Activated T-helper 17 cell treated with anti-CD3 and anti-CD28 coated beads, Interleukin-2, amount 50 U/mL, for 72 hours (primary cell): ENCODE measurements around the gene MYBPC3. TPM values are rescaled to one million over a fixed set of nuclear protein-coding genes. Genes with fewer than 3 reads are reported as not detected.
A peak's percentile ranks its signal among the peaks of the same experiment; 100 is the strongest.

Source experiments
- ATAC-seq: fragments of 150-1000 bp; cut with Tn5 transposase; replicated peaks from 2 replicates; pipeline ENCODE4 v1.10.0; 2021; ENCODE audit warnings: mild to moderate bottlenecking, moderate library complexity
- H3K27ac Mint-ChIP-seq: one replicate; pipeline ENCODE4 v1.8.0; 2022; ENCODE audit warnings: mixed read lengths
- H3K27me3 Mint-ChIP-seq: one replicate; pipeline ENCODE4 v1.8.0; 2022; ENCODE audit warnings: mixed read lengths
- H3K36me3 Mint-ChIP-seq: one replicate; pipeline ENCODE4 v1.8.0; 2022; ENCODE audit warnings: low read depth, mild to moderate bottlenecking, mixed read lengths
- H3K4me1 Mint-ChIP-seq: one replicate; pipeline ENCODE4 v1.8.0; 2022; ENCODE audit warnings: mixed read lengths
- H3K4me3 Mint-ChIP-seq: one replicate; pipeline ENCODE4 v1.8.0; 2022; ENCODE audit warnings: mild to moderate bottlenecking, mixed read lengths
- H3K9me3 Mint-ChIP-seq: one replicate; pipeline ENCODE4 v1.8.0; 2022; ENCODE audit warnings: mixed read lengths
- total RNA-seq, 2 donors: library from RNA; stranded (reverse); gene quantifications; one replicate each; pipeline ENCODE4 v1.2.3, GENCODE V29; 2022

MYBPC3 gene
- total RNA-seq, 2 donors from 2014 or later, result not detected

GRCh38 chr11:47391077-47391583 is 38.6 kb upstream of the MYBPC3 start:
- no peaks in the 10 kb centered on the region for H3K27me3 Mint-ChIP-seq
- H3K36me3 Mint-ChIP-seq, result no peaks in the 10 kb centered on the region
- H3K4me3 Mint-ChIP-seq, result no peak overlapping the region
- peak overlapping the region; percentile 38 for H3K27ac Mint-ChIP-seq
- H3K4me1 Mint-ChIP-seq, result no peaks in the 10 kb centered on the region
- no peak for ATAC-seq
- H3K9me3 Mint-ChIP-seq, result no peaks in the 10 kb centered on the region

DNA sequence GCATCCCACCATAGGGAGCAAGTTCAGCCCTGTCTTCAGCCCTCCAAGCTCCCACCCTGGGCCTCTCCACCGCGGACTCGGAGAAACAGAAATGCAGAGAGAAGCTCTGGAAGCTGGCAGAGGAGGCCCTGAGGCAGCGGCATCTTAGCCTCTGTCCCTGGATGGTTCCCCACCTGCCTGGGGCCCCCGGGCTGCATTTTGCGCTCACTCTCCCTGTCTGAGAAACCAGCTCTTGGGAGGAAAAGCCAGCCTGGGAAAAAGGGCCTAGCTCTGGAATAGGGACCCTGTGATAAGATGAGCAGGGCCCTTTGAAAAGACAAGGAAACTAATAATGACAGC is 37.9 kb upstream of the MYBPC3 start:
- H3K4me3 Mint-ChIP-seq, result no peak overlapping the region
- no peaks in the 10 kb centered on the region for H3K9me3 Mint-ChIP-seq
- H3K27ac Mint-ChIP-seq, result peak overlapping the region; percentile 38
- H3K27me3 Mint-ChIP-seq, result no peaks in the 10 kb centered on the region
- no peaks in the 10 kb centered on the region for H3K4me1 Mint-ChIP-seq
- no peak for ATAC-seq
- no peaks in the 10 kb centered on the region for H3K36me3 Mint-ChIP-seq

GRCh38 chr11:47389577-47390421 is 37.3 kb upstream of the MYBPC3 start:
- Mint-ChIP-seq H3K27me3 (no peaks in the 10 kb centered on the region), H3K36me3 (no peaks in the 10 kb centered on the region), H3K9me3 (no peaks in the 10 kb centered on the region), H3K27ac (no peak overlapping the region), H3K4me1 (no peaks in the 10 kb centered on the region), H3K4me3 (no peak overlapping the region)
- no peak for ATAC-seq

DNA sequence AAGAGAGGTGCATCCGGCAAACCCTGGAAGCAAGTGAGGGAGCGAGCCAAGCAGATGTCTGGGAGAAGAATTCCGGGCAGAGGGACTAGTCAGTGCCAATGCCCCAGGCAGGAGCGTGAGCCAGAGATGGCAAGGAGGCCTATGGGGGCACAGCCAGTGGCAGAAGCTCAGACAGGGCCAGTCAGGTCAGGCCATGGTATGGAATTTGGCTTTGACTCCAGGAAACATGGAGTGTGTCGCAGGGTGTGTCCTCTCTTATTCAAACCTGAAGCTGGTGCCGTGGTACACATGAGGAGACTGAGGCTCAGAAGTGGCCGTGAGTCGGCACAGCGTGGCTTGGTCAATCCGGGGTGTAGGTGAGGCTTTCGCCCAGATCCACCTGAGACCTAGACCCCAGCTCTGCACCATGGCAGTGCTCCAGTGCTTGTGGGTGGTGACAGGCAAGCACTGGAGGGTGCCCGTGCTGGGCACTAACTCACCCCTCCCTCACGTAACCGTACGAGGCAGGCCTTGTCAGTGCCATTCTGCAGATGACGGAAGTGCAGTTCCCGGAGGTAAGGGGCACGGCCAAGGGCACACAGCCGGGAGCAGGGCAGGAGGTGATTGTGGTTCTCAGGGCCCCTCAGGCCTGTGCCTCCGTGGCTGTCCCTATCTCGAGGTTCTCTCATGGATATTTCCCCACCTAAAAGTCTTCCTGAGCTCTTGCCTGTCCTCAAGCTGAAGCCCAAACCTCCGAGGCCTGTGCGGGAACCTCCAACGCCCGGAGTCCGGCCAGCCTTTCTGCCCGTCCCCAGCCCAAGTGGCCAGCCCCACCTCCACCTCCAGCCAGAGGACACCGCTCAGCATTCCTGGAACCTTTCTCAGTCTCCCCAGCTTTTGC is 36.4 kb upstream of the MYBPC3 start:
- ATAC-seq, result no peak
- Mint-ChIP-seq H3K36me3 (no peaks in the 10 kb centered on the region), H3K9me3 (no peaks in the 10 kb centered on the region), H3K4me1 (no peaks in the 10 kb centered on the region), H3K4me3 (no peak overlapping the region), H3K27me3 (no peaks in the 10 kb centered on the region), H3K27ac (no peak overlapping the region)

DNA sequence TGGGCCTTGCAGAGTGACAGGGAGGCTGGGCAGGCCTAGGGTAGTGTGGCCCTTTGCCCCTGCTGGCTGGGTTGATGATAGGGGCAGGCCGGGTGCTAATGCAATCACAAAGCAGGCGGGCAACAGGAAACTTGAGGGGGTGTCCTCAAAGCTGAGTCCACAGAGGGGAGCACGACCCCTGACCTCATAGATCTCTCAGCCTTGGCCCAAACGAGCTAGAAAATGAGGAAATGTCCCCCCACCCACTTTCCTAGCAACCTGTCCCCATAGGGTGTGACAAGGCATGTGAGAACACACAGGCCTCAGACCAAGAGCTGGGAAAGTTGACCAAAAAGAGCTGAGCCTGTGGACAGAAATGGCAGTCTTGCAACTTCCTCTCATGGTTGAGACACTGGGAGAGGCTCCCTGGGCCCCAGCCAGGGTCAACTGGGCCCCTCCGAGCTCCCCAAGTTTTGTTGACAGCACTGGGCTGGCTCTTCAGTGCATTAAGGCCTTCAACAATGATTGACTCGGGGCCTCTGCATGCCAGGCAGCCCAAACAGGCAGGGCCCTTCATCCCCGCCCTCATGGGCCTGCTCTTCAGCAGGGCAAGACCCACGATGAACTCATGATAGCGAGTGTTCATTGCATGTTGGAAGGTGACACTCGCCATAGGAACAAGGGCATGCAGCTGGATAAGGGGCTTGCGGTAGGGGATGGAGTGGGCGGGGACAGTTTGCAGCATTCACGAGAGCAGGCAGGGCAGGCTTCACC is 35.6 kb upstream of the MYBPC3 start:
- no peak overlapping the region for H3K4me3 Mint-ChIP-seq
- ATAC-seq, result no peak
- H3K9me3 Mint-ChIP-seq, result no peaks in the 10 kb centered on the region
- no peak overlapping the region for H3K27ac Mint-ChIP-seq
- H3K27me3 Mint-ChIP-seq, result no peaks in the 10 kb centered on the region
- H3K4me1 Mint-ChIP-seq, result no peaks in the 10 kb centered on the region
- H3K36me3 Mint-ChIP-seq, result no peaks in the 10 kb centered on the region

DNA sequence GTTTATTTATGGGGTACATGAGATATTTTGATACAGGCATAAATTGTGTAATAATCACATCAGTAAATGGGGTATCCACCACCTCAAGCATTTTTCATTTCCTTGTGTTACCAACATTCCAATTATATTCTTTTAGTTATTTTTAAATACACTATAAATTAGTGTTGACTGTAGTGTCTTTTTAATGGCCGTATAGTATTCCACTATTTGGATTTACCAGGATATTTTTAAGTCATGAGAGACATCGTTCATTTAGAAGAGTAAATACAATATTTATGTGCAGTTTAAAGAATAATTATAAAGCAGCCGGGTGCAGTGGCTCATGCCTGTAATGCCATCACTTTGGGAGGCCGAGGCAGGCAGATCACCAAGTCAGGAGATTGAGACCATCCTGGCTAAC is 32.0 kb upstream of the MYBPC3 start:
- Mint-ChIP-seq H3K4me3 (no peak overlapping the region), H3K36me3 (no peaks in the 10 kb centered on the region), H3K27me3 (no peaks in the 10 kb centered on the region), H3K27ac (no peak overlapping the region), H3K9me3 (no peaks in the 10 kb centered on the region), H3K4me1 (no peaks in the 10 kb centered on the region)
- no peak for ATAC-seq

GRCh38 chr11:47383071-47383470 is 30.6 kb upstream of the MYBPC3 start:
- Mint-ChIP-seq H3K9me3 (no peaks in the 10 kb centered on the region), H3K36me3 (no peaks in the 10 kb centered on the region), H3K27ac (no peak overlapping the region), H3K4me3 (no peak overlapping the region), H3K4me1 (no peaks in the 10 kb centered on the region), H3K27me3 (no peaks in the 10 kb centered on the region)
- ATAC-seq, result no peak

GRCh38 chr11:47380078-47380477 is 27.6 kb upstream of the MYBPC3 start:
- H3K4me3 Mint-ChIP-seq, result no peak overlapping the region
- no peaks in the 10 kb centered on the region for H3K4me1 Mint-ChIP-seq
- no peak overlapping the region for H3K27ac Mint-ChIP-seq
- H3K36me3 Mint-ChIP-seq, result no peaks in the 10 kb centered on the region
- H3K27me3 Mint-ChIP-seq, result no peaks in the 10 kb centered on the region
- no peaks in the 10 kb centered on the region for H3K9me3 Mint-ChIP-seq
- ATAC-seq, result no peak

DNA sequence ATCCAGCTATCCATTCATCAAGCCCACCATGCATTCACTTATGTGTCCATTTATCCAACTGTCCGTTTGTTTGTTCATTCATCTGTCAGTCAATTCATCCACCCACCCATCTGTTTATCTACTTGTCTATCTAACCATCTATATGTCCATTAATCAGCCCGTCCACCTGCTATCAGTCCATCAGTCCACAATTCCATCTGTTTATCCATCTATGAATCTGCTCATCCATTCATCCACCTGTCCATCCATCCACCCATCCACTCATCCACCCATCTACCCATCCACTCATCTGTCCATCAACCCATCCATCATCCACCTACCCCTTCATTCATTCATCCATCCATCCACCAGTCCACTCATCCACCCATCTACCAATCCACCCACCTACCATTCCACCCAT is 26.8 kb upstream of the MYBPC3 start:
- no peaks in the 10 kb centered on the region for H3K27me3 Mint-ChIP-seq
- ATAC-seq, result no peak
- no peak overlapping the region for H3K27ac Mint-ChIP-seq
- no peaks in the 10 kb centered on the region for H3K9me3 Mint-ChIP-seq
- no peaks in the 10 kb centered on the region for H3K4me1 Mint-ChIP-seq
- no peak overlapping the region for H3K4me3 Mint-ChIP-seq
- no peaks in the 10 kb centered on the region for H3K36me3 Mint-ChIP-seq

GRCh38 chr11:47378836-47379170 is 26.3 kb upstream of the MYBPC3 start:
- Mint-ChIP-seq H3K4me3 (no peak overlapping the region), H3K36me3 (no peaks in the 10 kb centered on the region), H3K27me3 (no peaks in the 10 kb centered on the region), H3K27ac (no peak overlapping the region), H3K9me3 (no peaks in the 10 kb centered on the region), H3K4me1 (no peaks in the 10 kb centered on the region)
- ATAC-seq, result no peak

- Mint-ChIP-seq H3K27me3 (no peaks in the 10 kb centered on the region), H3K4me1 (no peaks in the 10 kb centered on the region), H3K27ac (peak within 1 kb of the TSS; percentile 45), H3K36me3 (no peaks in the 10 kb centered on the region), H3K4me3 (no peak within 1 kb of the TSS), H3K9me3 (no peaks in the 10 kb centered on the region)
- no peak for ATAC-seq
These were observed 25.7 kb upstream of the MYBPC3 start, which contains the start of gene SPI1 for GRCh38 chr11:47378010-47378835. SPI1 (minus strand) TSS chr11:47378547; CDS start chr11:47378353, 194 bp downstream.

GRCh38 chr11:47377571-47378009 is 25.1 kb upstream of the MYBPC3 start:
- no peaks in the 10 kb centered on the region for H3K36me3 Mint-ChIP-seq

GRCh38 chr11:47376525-47377371 is 24.2 kb upstream of the MYBPC3 start:
- ATAC-seq, result no peak
- H3K4me1 Mint-ChIP-seq, result no peaks in the 10 kb centered on the region
- no peaks in the 10 kb centered on the region for H3K27me3 Mint-ChIP-seq
- H3K27ac Mint-ChIP-seq, result peak overlapping the region; percentile 2
- H3K9me3 Mint-ChIP-seq, result no peaks in the 10 kb centered on the region
- no peaks in the 10 kb centered on the region for H3K36me3 Mint-ChIP-seq
- no peak overlapping the region for H3K4me3 Mint-ChIP-seq

More at GRCh38 chr11:47377571-47378009, 25.1 kb upstream of the MYBPC3 start:
- no peak for ATAC-seq
- Mint-ChIP-seq H3K9me3 (no peaks in the 10 kb centered on the region), H3K27me3 (no peaks in the 10 kb centered on the region), H3K4me3 (no peak overlapping the region), H3K4me1 (no peaks in the 10 kb centered on the region), H3K27ac (peak overlapping the region; percentile 45)
